HG03280 (cell line): Measurements from ENCODE around the gene ZNF418.

Source experiments
- ATAC-seq: cut with Tn5 transposase; IDR thresholded peaks from one replicate; pipeline ENCODE4 v1.9.1; 2021; ENCODE audit warnings: mild to moderate bottlenecking, moderate library complexity; ENCODE audit not compliant: unreplicated experiment

Gene ZNF418

GRCh38 chr19:57934820-57935665 is at the start of gene ZNF418:
ZNF418 (minus strand) TSS chr19:57935402; CDS start chr19:57933822, 1,580 bp downstream.
- ATAC-seq, result no peak

- no peak for ATAC-seq
Measured at GRCh38 chr19:57978586-57979289, 43.5 kb upstream of the ZNF418 start.

- ATAC-seq, result no peak
Measured at GRCh38 chr19:57974434-57974833, 39.2 kb upstream of the ZNF418 start, which contains the start of gene C19orf18. C19orf18 (minus strand) TSS chr19:57974534; CDS start chr19:57974432, 102 bp downstream.

- ATAC-seq, result no peak
Measured at GRCh38 chr19:57964761-57965160, 29.6 kb upstream of the ZNF418 start.

- ATAC-seq, result no peak
Measured at GRCh38 chr19:57961785-57962184, 26.6 kb upstream of the ZNF418 start.

GRCh38 chr19:57954996-57955395 is 19.8 kb upstream of the ZNF418 start:
- no peak for ATAC-seq

- ATAC-seq, result no peak
Measured at GRCh38 chr19:57949702-57950101, 14.5 kb upstream of the ZNF418 start.

- ATAC-seq, result no peak
Measured at GRCh38 chr19:57949296-57949695, 14.1 kb upstream of the ZNF418 start.

- no peak for ATAC-seq
Measured at GRCh38 chr19:57947419-57948134, 12.4 kb upstream of the ZNF418 start, which contains the start of gene ZNF256. ZNF256 (minus strand) TSS chr19:57947706; CDS start chr19:57947474, 232 bp downstream.

- ATAC-seq, result no peak
Measured at GRCh38 chr19:57947088-57947418, 11.9 kb upstream of the ZNF418 start.

- no peak for ATAC-seq
Measured at GRCh38 chr19:57946316-57946715, 11.1 kb upstream of the ZNF418 start.

GRCh38 chr19:57941593-57941992 is 6.4 kb upstream of the ZNF418 start:
- no peak for ATAC-seq

- no peak for ATAC-seq
Measured at GRCh38 chr19:57935731-57936130, 529 bp upstream of the ZNF418 start.

GRCh38 chr19:57927587-57927986 is 7.6 kb downstream of the ZNF418 start:
- ATAC-seq, result no peak

GRCh38 chr19:57916168-57916995 is 18.8 kb downstream of the ZNF418 start, which contains the start of gene ZNF417:
ZNF417 (minus strand) TSS chr19:57916592; CDS start chr19:57916411, 181 bp downstream.
- ATAC-seq, result peak; percentile 99

GRCh38 chr19:57914531-57914930 is 20.7 kb downstream of the ZNF418 start:
- ATAC-seq, result no peak

- ATAC-seq, result no peak
Measured at GRCh38 chr19:57907394-57907793, 27.8 kb downstream of the ZNF418 start.

GRCh38 chr19:57905258-57905657 is 29.9 kb downstream of the ZNF418 start:
- ATAC-seq, result no peak

- ATAC-seq, result no peak
Measured at GRCh38 chr19:57903618-57904184, 31.5 kb downstream of the ZNF418 start.

- ATAC-seq, result no peak
Measured at GRCh38 chr19:57900311-57900710, 34.9 kb downstream of the ZNF418 start.
